HuH-7 (cell line): ENCODE results near the gene TRMT10C.
"Not testable (repeated sequence)": the region's sequence is repeated elsewhere in the genome, so short reads cannot be mapped to it uniquely, and the experiment has no call there.

ENCODE experiments used
- DNase-seq: peaks from one replicate; pipeline ENCODE4 v3.0.0; 2011; ENCODE audit warnings: low spot score

TRMT10C gene

GRCh38 chr3:101561630-101562328 is at the start of gene TRMT10C:
Gene TRMT10C, plus strand, starts transcription at chr3:101561868. Its CDS starts 2,914 bp downstream, at chr3:101564782.
- peak; percentile 94 for DNase-seq

- DNase-seq, result no peak
Measured at GRCh38 chr3:101512396-101512645, 49.3 kb upstream of the TRMT10C start.

- DNase-seq, result peak; percentile 76
Measured at GRCh38 chr3:101512646-101513418, 48.8 kb upstream of the TRMT10C start, which contains the start of gene SENP7. Gene SENP7, minus strand, starts transcription at chr3:101513212. Its CDS starts 82 bp downstream, at chr3:101513130.

GRCh38 chr3:101513419-101513986 is 48.2 kb upstream of the TRMT10C start:
- DNase-seq, result no peak

GRCh38 chr3:101518421-101518871 is 43.2 kb upstream of the TRMT10C start:
- no peak for DNase-seq

GRCh38 chr3:101519685-101520365 is 41.8 kb upstream of the TRMT10C start:
- no peak for DNase-seq

GRCh38 chr3:101521211-101521701 is 40.4 kb upstream of the TRMT10C start:
- no peak for DNase-seq

GRCh38 chr3:101527441-101527840 is 34.2 kb upstream of the TRMT10C start:
- no peak for DNase-seq

- DNase-seq, result no peak
Measured at GRCh38 chr3:101527906-101528305, 33.8 kb upstream of the TRMT10C start.

GRCh38 chr3:101529816-101530685 is 31.6 kb upstream of the TRMT10C start:
- no peak for DNase-seq

- DNase-seq, result no peak
Measured at GRCh38 chr3:101530686-101531047, 31.0 kb upstream of the TRMT10C start.

- DNase-seq, result no peak
Measured at GRCh38 chr3:101531473-101532086, 30.1 kb upstream of the TRMT10C start.

GRCh38 chr3:101532783-101533602 is 28.7 kb upstream of the TRMT10C start:
- no peak for DNase-seq

- DNase-seq, result no peak
Measured at GRCh38 chr3:101533603-101533968, 28.1 kb upstream of the TRMT10C start.

- DNase-seq, result no peak
Measured at GRCh38 chr3:101535221-101535620, 26.4 kb upstream of the TRMT10C start.

GRCh38 chr3:101536266-101536665 is 25.4 kb upstream of the TRMT10C start:
- DNase-seq, result no peak

- not testable (repeated sequence) for DNase-seq
Measured at GRCh38 chr3:101536955-101537354, 24.7 kb upstream of the TRMT10C start.

GRCh38 chr3:101542957-101543356 is 18.7 kb upstream of the TRMT10C start:
- DNase-seq, result no peak

- no peak for DNase-seq
Measured at GRCh38 chr3:101544161-101544850, 17.4 kb upstream of the TRMT10C start.
